Muscle of leg (tissue), 11 donors: ENCODE data around the gene ARHGEF11. TPM values are rescaled to one million over a fixed set of nuclear protein-coding genes. Genes with fewer than 3 reads are reported as not detected.

Experiments
- DNase-seq: peaks from one replicate; pipeline ENCODE4 v3.0.0; 2013
- H3K27ac ChIP-seq: one replicate; pipeline ENCODE4 v1.5.1; 2013; ENCODE audit warnings: mild to moderate bottlenecking, low read length, control low read depth
- H3K27me3 ChIP-seq: one replicate; pipeline ENCODE4 v1.6.1; 2013; ENCODE audit warnings: low read length; ENCODE audit not compliant: control insufficient read depth, insufficient read depth
- H3K36me3 ChIP-seq: one replicate; pipeline ENCODE4 v1.6.1; 2013; ENCODE audit warnings: low read length; ENCODE audit not compliant: control insufficient read depth, insufficient read depth
- H3K4me1 ChIP-seq: one replicate; pipeline ENCODE4 v1.6.1; 2013; ENCODE audit warnings: low read length; ENCODE audit not compliant: control insufficient read depth, insufficient read depth
- H3K4me3 ChIP-seq: one replicate; pipeline ENCODE4 v1.5.1; 2013; ENCODE audit warnings: low read length, control low read depth
- H3K9me3 ChIP-seq: replicated peaks from 2 replicates; pipeline ENCODE4 v1.6.1; 2013; ENCODE audit warnings: low read depth, low read length; ENCODE audit not compliant: control insufficient read depth
- WGBS: methylation state at CpG from one replicate; pipeline ENCODE4 v1.1.5; 2013; ENCODE audit warnings: missing lambda C conversion rate; ENCODE audit not compliant: insufficient coverage; 5-methylcytosine and 5-hydroxymethylcytosine counted together
- polyA plus RNA-seq, 8 donors: library from polyadenylated mRNA; unstranded; fragments of 120-200 nt; gene quantifications; one replicate each; pipeline versions ENCODE4 v1.2.1 to v1.2.3, GENCODE V29; 2013; ENCODE audit warnings: inconsistent platforms in 1 of 8, low replicate concordance in 1 of 8; ENCODE audit not compliant: insufficient read length in 8 of 8, insufficient read depth in 1 of 8
- total RNA-seq: library from RNA; stranded (reverse); fragments of 120-200 nt; gene quantifications from one replicate; pipeline ENCODE4 v1.2.4, GENCODE V29; 2013

Gene ARHGEF11
- total and polyA plus RNA-seq, 9 donors, result 18.4 to 30.0 (median 22.3) TPM

GRCh38 chr1:156993426-156994147 lies 52.0 kb downstream of the ARHGEF11 start:
- 76% methylated on average over 5 of the region's 6 CpGs for WGBS

GRCh38 chr1:156992215-156992614 lies 53.3 kb downstream of the ARHGEF11 start:
- H3K27ac ChIP-seq, result no peak overlapping the region

More at GRCh38 chr1:156993426-156994147, 52.0 kb downstream of the ARHGEF11 start:
- Histone ChIP-seq H3K36me3 (no peaks in the 10 kb centered on the region), H3K4me3 (no peak overlapping the region), H3K4me1 (no peaks in the 10 kb centered on the region), H3K27me3 (no peaks in the 10 kb centered on the region), H3K9me3 (no peaks in the 10 kb centered on the region), H3K27ac (no peak overlapping the region)
- no peak for DNase-seq

GRCh38 chr1:156987715-156988114 lies 57.8 kb downstream of the ARHGEF11 start:
- WGBS, result 82% methylated on average over 2 of the region's 6 CpGs
- no peak overlapping the region for H3K27ac ChIP-seq
- H3K4me1 ChIP-seq, result no peaks in the 10 kb centered on the region
- no peaks in the 10 kb centered on the region for H3K9me3 ChIP-seq
- no peak for DNase-seq
- no peaks in the 10 kb centered on the region for H3K27me3 ChIP-seq
- no peak overlapping the region for H3K4me3 ChIP-seq
- H3K36me3 ChIP-seq, result peaks cover 22% of the 10 kb centered on the region

More at GRCh38 chr1:156992215-156992614, 53.3 kb downstream of the ARHGEF11 start:
- no peak overlapping the region for H3K4me3 ChIP-seq
- no CpG with 5 or more reads among the region's 7 CpGs for whole genome bisulfite sequencing
- H3K9me3 ChIP-seq, result no peaks in the 10 kb centered on the region
- no peaks in the 10 kb centered on the region for H3K4me1 ChIP-seq
- no peak for DNase-seq
- no peaks in the 10 kb centered on the region for H3K36me3 ChIP-seq
- no peaks in the 10 kb centered on the region for H3K27me3 ChIP-seq

- H3K36me3 ChIP-seq, result peaks cover 64% of the 10 kb centered on the region
- H3K9me3 ChIP-seq, result no peaks in the 10 kb centered on the region
- WGBS, result no CpG with 5 or more reads among the region's 4 CpGs
- H3K27me3 ChIP-seq, result no peaks in the 10 kb centered on the region
- no peak overlapping the region for H3K4me3 ChIP-seq
- DNase-seq, result no peak
- H3K27ac ChIP-seq, result no peak overlapping the region
- no peaks in the 10 kb centered on the region for H3K4me1 ChIP-seq
Observed at GRCh38 chr1:156980551-156980950, 65.0 kb downstream of the ARHGEF11 start.

- H3K27ac ChIP-seq, result no peak overlapping the region
- DNase-seq, result no peak
- H3K9me3 ChIP-seq, result no peaks in the 10 kb centered on the region
- no peaks in the 10 kb centered on the region for H3K27me3 ChIP-seq
- H3K4me3 ChIP-seq, result no peak overlapping the region
- no CpG with 5 or more reads among the region's 2 CpGs for WGBS
- peaks cover 64% of the 10 kb centered on the region for H3K36me3 ChIP-seq
- H3K4me1 ChIP-seq, result no peaks in the 10 kb centered on the region
Observed at GRCh38 chr1:156975084-156975483, 70.5 kb downstream of the ARHGEF11 start.

GRCh38 chr1:156973417-156973816 lies 72.1 kb downstream of the ARHGEF11 start:
- H3K27me3 ChIP-seq, result no peaks in the 10 kb centered on the region
- no peaks in the 10 kb centered on the region for H3K4me1 ChIP-seq
- no peak for DNase-seq
- peaks cover 67% of the 10 kb centered on the region for H3K36me3 ChIP-seq
- WGBS, result 86% methylated on average over 1 of the region's 2 CpGs
- H3K9me3 ChIP-seq, result no peaks in the 10 kb centered on the region
- no peak overlapping the region for H3K27ac ChIP-seq
- no peak overlapping the region for H3K4me3 ChIP-seq

GRCh38 chr1:156970017-156970416 lies 75.5 kb downstream of the ARHGEF11 start:
- peaks cover 68% of the 10 kb centered on the region for H3K36me3 ChIP-seq
- H3K27ac ChIP-seq, result no peak overlapping the region
- WGBS, result no CpG with 5 or more reads among the region's 3 CpGs
- H3K4me1 ChIP-seq, result no peaks in the 10 kb centered on the region
- H3K4me3 ChIP-seq, result no peak overlapping the region
- no peaks in the 10 kb centered on the region for H3K9me3 ChIP-seq
- H3K27me3 ChIP-seq, result no peaks in the 10 kb centered on the region
- no peak for DNase-seq

GRCh38 chr1:156969496-156969895 lies 76.0 kb downstream of the ARHGEF11 start:
- H3K9me3 ChIP-seq, result no peaks in the 10 kb centered on the region
- no peak for DNase-seq
- H3K4me3 ChIP-seq, result no peak overlapping the region
- H3K4me1 ChIP-seq, result no peaks in the 10 kb centered on the region
- WGBS, result 83% methylated on average over 2 of the region's 3 CpGs
- H3K27ac ChIP-seq, result no peak overlapping the region
- no peaks in the 10 kb centered on the region for H3K27me3 ChIP-seq
- H3K36me3 ChIP-seq, result peaks cover 67% of the 10 kb centered on the region

- no CpG with 5 or more reads among the region's 2 CpGs for WGBS
- no peaks in the 10 kb centered on the region for H3K4me1 ChIP-seq
- DNase-seq, result no peak
- no peaks in the 10 kb centered on the region for H3K9me3 ChIP-seq
- H3K4me3 ChIP-seq, result no peak overlapping the region
- no peaks in the 10 kb centered on the region for H3K27me3 ChIP-seq
- peaks cover 69% of the 10 kb centered on the region for H3K36me3 ChIP-seq
- no peak overlapping the region for H3K27ac ChIP-seq
Observed at GRCh38 chr1:156964441-156964840, 81.1 kb downstream of the ARHGEF11 start.

- no peaks in the 10 kb centered on the region for H3K4me1 ChIP-seq
- no peaks in the 10 kb centered on the region for H3K27me3 ChIP-seq
- H3K36me3 ChIP-seq, result peaks cover 69% of the 10 kb centered on the region
- no peaks in the 10 kb centered on the region for H3K9me3 ChIP-seq
- no peak overlapping the region for H3K27ac ChIP-seq
- DNase-seq, result peak; percentile 39
- 50% methylated on average over 2 of the region's 3 CpGs for WGBS
- no peak overlapping the region for H3K4me3 ChIP-seq
Observed at GRCh38 chr1:156963621-156964020, 81.9 kb downstream of the ARHGEF11 start.
